Ramos (cell line): ENCODE data around the gene BMP8A.
"Not testable (repeated sequence)": the region's sequence is repeated elsewhere in the genome, so short reads cannot be mapped to it uniquely, and the experiment has no call there.

Experiments
- in situ Hi-C: fragments of 300-500 bp; cut with MboI; formaldehyde crosslinking; loops from one replicate; pipeline ENCODE4 v1.14.3; 2022; ENCODE audit warnings: low sequenced_read_pairs; ENCODE audit not compliant: unreplicated experiment

Gene BMP8A

GRCh38 chr1:39524591-39525365 is 33.3 kb downstream of the BMP8A start:
- in situ Hi-C loops, result no loop called here

- in situ Hi-C loops, result no loop called here
Measured at GRCh38 chr1:39525366-39526165, 34.1 kb downstream of the BMP8A start.

GRCh38 chr1:39526466-39527189 is 35.2 kb downstream of the BMP8A start:
- in situ Hi-C loops, result no loop called here

- in situ Hi-C loops, result not testable (repeated sequence)
Measured at GRCh38 chr1:39527190-39527579, 35.7 kb downstream of the BMP8A start.

DNA sequence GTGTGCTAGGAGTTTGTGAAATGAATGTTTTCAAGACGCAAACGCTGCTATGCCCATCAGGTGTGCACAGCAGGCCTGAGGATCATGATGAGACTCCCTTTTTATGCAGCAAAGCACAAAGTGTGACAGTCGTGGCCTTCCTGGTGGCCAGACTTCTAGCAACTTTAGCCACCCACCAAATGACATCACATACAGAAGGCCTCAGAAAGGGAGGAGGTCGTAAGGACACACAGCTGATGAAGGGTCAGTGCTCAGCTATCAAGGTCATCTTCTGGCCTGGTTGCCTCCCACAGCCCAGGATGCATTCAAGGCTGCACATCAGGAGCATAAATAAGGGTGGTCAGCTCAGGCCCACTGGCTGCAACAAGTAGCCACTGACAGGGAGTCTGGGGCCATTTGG is 36.6 kb downstream of the BMP8A start:
- in situ Hi-C loops, result no loop called here

- in situ Hi-C loops, result no loop called here
Measured at GRCh38 chr1:39529901-39530535, 38.6 kb downstream of the BMP8A start.

DNA sequence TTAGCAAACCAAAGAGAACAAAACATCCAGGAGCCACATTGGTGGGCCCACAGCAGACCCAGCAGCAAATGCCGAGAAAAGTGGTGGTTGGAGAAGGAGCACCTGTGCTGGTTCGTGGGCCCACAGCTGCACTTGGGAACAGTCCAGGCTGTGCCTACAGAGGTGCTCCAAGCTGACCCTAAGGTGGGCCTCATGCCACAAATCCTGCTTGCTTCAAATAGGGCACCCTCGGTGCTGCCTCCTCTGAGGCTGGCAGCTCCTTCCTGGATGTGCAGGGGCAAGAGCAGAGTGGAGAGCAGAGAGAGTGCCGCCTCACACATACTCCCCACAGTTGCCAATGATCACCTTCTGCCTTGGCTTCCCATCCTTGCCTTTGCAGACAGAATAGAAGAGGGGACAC is 40.1 kb downstream of the BMP8A start:
- in situ Hi-C loops, result no loop called here

- in situ Hi-C loops, result no loop called here
Measured at GRCh38 chr1:39533442-39533841, 42.0 kb downstream of the BMP8A start.

GRCh38 chr1:39538531-39539251 is 47.3 kb downstream of the BMP8A start:
- in situ Hi-C loops, result no loop called here

DNA sequence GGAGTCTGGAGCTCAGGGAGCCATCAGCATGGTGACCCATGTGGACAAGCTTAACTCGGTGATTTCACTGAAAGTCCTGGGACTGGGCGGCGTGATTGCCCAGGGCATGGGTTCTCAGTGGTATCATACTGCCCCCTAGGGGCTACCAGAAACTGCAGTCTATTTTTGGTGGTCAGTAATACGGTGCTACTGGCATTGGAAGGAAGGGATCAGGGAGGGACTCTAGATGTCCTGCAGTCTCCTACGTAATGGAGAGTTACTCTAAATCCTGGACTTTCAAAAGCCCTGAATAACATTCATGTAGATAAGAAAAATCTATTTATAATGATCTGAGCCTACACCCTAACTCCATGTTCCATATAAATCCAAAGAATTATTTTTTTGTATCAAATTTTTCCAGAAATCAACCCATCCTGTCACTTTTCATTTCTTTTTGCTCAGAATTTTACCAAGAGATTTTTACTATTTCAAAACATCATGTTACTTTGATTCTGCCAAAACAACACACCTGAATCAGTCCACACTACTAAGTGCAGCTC is 47.9 kb downstream of the BMP8A start:
- in situ Hi-C loops, result no loop called here

GRCh38 chr1:39540504-39541031 is 49.1 kb downstream of the BMP8A start:
- in situ Hi-C loops, result loop anchor here (10.0 kb wide), 1 partner anchor 356 kb away; no protein-coding TSS in a partner anchor

GRCh38 chr1:39542924-39543323 is 51.5 kb downstream of the BMP8A start:
- in situ Hi-C loops, result loop anchor here (10.0 kb wide), 1 partner anchor 358 kb away; no protein-coding TSS in a partner anchor

DNA sequence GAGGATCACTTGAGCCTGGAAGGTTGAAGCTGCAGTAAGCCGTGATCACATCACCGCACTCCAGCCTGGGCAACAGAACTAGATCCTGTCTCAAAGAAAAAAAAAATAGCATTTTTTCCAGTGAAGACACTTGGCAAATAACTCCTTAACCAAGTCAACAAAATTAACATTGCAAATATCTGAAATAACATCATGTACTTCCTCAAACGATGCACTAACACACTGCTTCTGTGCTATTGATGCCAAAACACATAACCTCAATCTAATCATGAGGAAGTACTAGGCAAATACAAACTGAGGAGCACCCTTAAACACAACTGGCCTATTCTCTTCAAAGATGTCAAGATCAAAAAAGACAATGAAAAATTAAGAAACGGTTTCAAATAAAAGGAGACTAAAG is 52.9 kb downstream of the BMP8A start:
- in situ Hi-C loops, result loop anchor here (10.0 kb wide), 1 partner anchor 360 kb away; no protein-coding TSS in a partner anchor

- in situ Hi-C loops, result loop anchor here (10.0 kb wide), 1 partner anchor 361 kb away; no protein-coding TSS in a partner anchor
Measured at GRCh38 chr1:39545531-39545930, 54.1 kb downstream of the BMP8A start.

- in situ Hi-C loops, result no loop called here
Measured at GRCh38 chr1:39554277-39554676, 62.8 kb downstream of the BMP8A start.

GRCh38 chr1:39561279-39561678 is 69.8 kb downstream of the BMP8A start:
- in situ Hi-C loops, result no loop called here

DNA sequence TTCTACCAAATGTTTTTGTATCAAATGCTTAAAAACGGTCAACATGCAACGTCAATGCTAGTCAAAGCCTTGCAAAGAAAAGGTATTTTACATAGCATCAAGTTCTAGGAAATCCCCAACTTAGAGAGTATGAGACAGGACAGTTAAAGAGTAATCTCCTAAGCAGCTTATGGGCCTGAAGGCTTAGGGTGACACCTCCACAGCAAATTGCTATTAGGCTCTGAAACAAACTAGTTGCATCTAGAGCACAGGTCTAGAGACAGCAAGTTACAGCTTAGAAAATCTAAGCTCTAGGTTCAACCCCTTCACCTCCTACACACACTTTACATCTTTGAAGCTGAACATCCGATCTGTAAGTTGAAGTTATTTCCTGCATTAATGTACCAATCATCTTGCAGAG is 71.5 kb downstream of the BMP8A start:
- in situ Hi-C loops, result no loop called here

GRCh38 chr1:39563669-39564068 is 72.2 kb downstream of the BMP8A start:
- in situ Hi-C loops, result no loop called here

GRCh38 chr1:39564340-39564739 is 72.9 kb downstream of the BMP8A start:
- in situ Hi-C loops, result no loop called here
